ENCODE data around the gene SLC9A1. TPM values are rescaled to one million over a fixed set of nuclear protein-coding genes. Genes with fewer than 3 reads are reported as not detected.

The SLC9A1 gene
- total RNA-seq, 1 experiment from 2014 or later: 21.7 TPM

DNA sequence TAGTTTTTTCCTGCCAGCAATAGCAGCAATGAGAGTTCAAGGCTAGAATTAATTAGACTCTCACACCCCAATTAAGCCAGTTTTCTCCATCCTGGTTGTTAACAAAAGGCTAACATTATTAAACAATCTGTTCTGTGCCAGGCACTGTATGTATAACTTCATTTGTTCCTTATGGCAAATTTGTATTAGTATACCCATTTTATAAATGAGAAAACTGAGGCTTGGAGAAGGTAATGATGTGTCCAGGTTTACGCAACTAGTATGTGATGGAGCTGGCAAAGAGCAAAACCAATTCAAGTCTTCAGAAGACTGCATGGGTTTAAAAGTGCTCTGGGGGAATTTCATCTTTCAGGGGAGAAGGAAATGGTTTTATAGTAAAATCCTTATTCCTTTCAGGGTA is 38.3 kb upstream of the SLC9A1 start:
- Histone ChIP-seq H3K9me2 (ENCODE audit: insufficient read depth) (no peaks in the 10 kb centered on the region), H3K9ac (ENCODE audit: low read length) (no peak overlapping the region), H2AFZ (ENCODE audit: low read depth, low read length, poor library complexity, severe bottlenecking) (no peak overlapping the region), H4K20me1 (ENCODE audit: insufficient read depth) (no peaks in the 10 kb centered on the region), H3K4me1 (ENCODE audit: control insufficient read depth in 1 of 2, insufficient read depth in 2 of 2, low read length in 2 of 2) (peaks cover 18 to 33% of the 10 kb centered on the region in 2 experiments), H3K9me3 (ENCODE audit: control insufficient read depth in 1 of 2, insufficient read depth in 1 of 2, low read depth in 1 of 2, low read length in 2 of 2) (no peaks in the 10 kb centered on the region), H3K79me2 (ENCODE audit: insufficient read depth, low read length) (no peaks in the 10 kb centered on the region), H3K4me3 (replicated peaks in 1 of 2; ENCODE audit: low read depth in 1 of 2, low read length in 2 of 2) (peak overlapping the region in 1 of 2 experiments; percentile 11; a peak in 1 of 4 replicates), H3K36me3 (ENCODE audit: control insufficient read depth in 1 of 2, insufficient read depth in 2 of 2, low read length in 2 of 2) (no peaks in the 10 kb centered on the region), H3K4me2 (ENCODE audit: low read length) (peak overlapping the region; percentile 63), H3K27me3 (ENCODE audit: insufficient read depth, low read length) (no peaks in the 10 kb centered on the region), H3K27ac (ENCODE audit: low read depth, low read length) (no peak overlapping the region; the same call in 1 of the 2 replicates)
- no peak for DNase-seq (ENCODE audit: low read depth, low spot score)
- no peak for ATAC-seq
- TSS peak; percentile 93 for BruUV-seq (replicated peaks)
- no peak for TF ChIP-seq EZH2phosphoT487 (IDR thresholded peaks at IDR 0.05; ENCODE audit: borderline replicate concordance)
- TF ChIP-seq, protein P1, sequence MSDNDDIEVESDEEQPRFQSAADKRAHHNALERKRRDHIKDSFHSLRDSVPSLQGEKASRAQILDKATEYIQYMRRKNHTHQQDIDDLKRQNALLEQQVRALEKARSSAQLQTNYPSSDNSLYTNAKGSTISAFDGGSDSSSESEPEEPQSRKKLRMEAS (IDR thresholded peaks at IDR 0.05): no peak
- no peak for TF ChIP-seq ZFX (IDR thresholded peaks at IDR 0.05)
- no peak for TF ChIP-seq POLR2AphosphoS5 (IDR thresholded peaks at IDR 0.05; ENCODE audit: low read depth, low read length)
- TF ChIP-seq CBX3 (IDR thresholded peaks at IDR 0.05; ENCODE audit: low read depth): no peak
- no peak for TF ChIP-seq ZNF274 (IDR thresholded peaks at IDR 0.05; ENCODE audit: low read depth, low read length)
- no peak for TF ChIP-seq YY1 (IDR thresholded peaks at IDR 0.05; ENCODE audit: extremely low read depth, insufficient replicate concordance, low read depth, low read length)
- TF ChIP-seq FOSL1 (IDR thresholded peaks at IDR 0.05; ENCODE audit: low read depth): no peak
- TF ChIP-seq JUND (IDR thresholded peaks at IDR 0.05): no peak
- no peak for TF ChIP-seq SRF (IDR thresholded peaks at IDR 0.05; ENCODE audit: low read depth)
- TF ChIP-seq SIN3A (IDR thresholded peaks at IDR 0.05; ENCODE audit: low read depth): no peak
- TF ChIP-seq RAD21 (IDR thresholded peaks at IDR 0.05; ENCODE audit: low read depth): no peak
- no peak for TF ChIP-seq ELF1 (IDR thresholded peaks at IDR 0.05; ENCODE audit: borderline replicate concordance, low read depth)
- intact Hi-C loops (cut with micrococcal nuclease): no loop called here
- ChIA-PET POLR2A (no interaction called here), CTCF (no interaction called here), RAD21 (ENCODE audit: low non-redundant PET in 1 of 2, low total read pairs in 2 of 2, uncharacterized antibody in 2 of 2, unreplicated experiment in 2 of 2) (no interaction called here)

DNA sequence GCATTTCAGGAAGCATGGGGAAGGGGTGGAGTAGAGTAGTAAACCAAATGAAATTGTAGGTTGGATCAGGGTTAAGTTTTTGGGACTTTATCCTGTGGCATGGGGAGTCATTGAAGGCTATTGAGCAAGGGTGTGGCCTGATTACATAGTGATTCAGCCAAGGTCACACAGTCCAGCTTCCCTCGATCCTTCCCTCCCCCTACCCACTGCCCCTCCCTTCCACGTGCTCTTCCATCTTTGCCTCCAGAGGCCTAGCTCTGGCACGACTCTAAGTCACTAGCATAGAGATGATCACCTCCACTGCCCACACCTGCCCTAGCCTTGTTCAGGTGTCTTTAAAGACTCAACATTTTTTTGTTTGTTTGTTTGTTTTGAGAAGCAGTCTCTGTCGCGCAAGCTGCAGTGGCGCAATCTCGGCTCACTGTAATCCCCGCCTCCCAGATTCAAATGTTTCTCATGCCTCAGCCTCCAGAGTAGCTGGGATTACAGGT is 37.2 kb upstream of the SLC9A1 start:
- Histone ChIP-seq H3K9ac (ENCODE audit: low read length) (peak overlapping the region; percentile 29), H3K4me2 (ENCODE audit: low read length) (peak overlapping the region; percentile 63), H4K20me1 (ENCODE audit: insufficient read depth) (no peaks in the 10 kb centered on the region), H3K4me1 (ENCODE audit: control insufficient read depth in 1 of 2, insufficient read depth in 2 of 2, low read length in 2 of 2) (peaks cover 18 to 25% of the 10 kb centered on the region in 2 experiments), H3K9me3 (ENCODE audit: control insufficient read depth in 1 of 2, insufficient read depth in 1 of 2, low read depth in 1 of 2, low read length in 2 of 2) (no peaks in the 10 kb centered on the region), H2AFZ (ENCODE audit: low read depth, low read length, poor library complexity, severe bottlenecking) (peak overlapping the region; percentile 55), H3K79me2 (ENCODE audit: insufficient read depth, low read length) (no peaks in the 10 kb centered on the region), H3K9me2 (ENCODE audit: insufficient read depth) (no peaks in the 10 kb centered on the region), H3K27me3 (ENCODE audit: insufficient read depth, low read length) (no peaks in the 10 kb centered on the region), H3K36me3 (ENCODE audit: control insufficient read depth in 1 of 2, insufficient read depth in 2 of 2, low read length in 2 of 2) (no peaks in the 10 kb centered on the region), H3K4me3 (replicated peaks in 1 of 2; ENCODE audit: low read depth in 1 of 2, low read length in 2 of 2) (peak overlapping the region in 1 of 2 experiments; percentile 11; a peak in 1 of 4 replicates), H3K27ac (ENCODE audit: low read depth, low read length) (peak overlapping the region; percentile 35)
- DNase-seq (ENCODE audit: low read depth, low spot score) (peak; percentile 54), ATAC-seq (peak; percentile 81)
- intact Hi-C loops (cut with micrococcal nuclease): no loop called here
- CTCF ChIA-PET: no interaction called here
- RAD21 ChIA-PET (ENCODE audit: low non-redundant PET in 1 of 2, low total read pairs in 2 of 2, uncharacterized antibody in 2 of 2, unreplicated experiment in 2 of 2): no interaction called here
- BruUV-seq (replicated peaks): no TSS peak
- POLR2A ChIA-PET: no interaction called here
- TF ChIP-seq, protein P2, sequence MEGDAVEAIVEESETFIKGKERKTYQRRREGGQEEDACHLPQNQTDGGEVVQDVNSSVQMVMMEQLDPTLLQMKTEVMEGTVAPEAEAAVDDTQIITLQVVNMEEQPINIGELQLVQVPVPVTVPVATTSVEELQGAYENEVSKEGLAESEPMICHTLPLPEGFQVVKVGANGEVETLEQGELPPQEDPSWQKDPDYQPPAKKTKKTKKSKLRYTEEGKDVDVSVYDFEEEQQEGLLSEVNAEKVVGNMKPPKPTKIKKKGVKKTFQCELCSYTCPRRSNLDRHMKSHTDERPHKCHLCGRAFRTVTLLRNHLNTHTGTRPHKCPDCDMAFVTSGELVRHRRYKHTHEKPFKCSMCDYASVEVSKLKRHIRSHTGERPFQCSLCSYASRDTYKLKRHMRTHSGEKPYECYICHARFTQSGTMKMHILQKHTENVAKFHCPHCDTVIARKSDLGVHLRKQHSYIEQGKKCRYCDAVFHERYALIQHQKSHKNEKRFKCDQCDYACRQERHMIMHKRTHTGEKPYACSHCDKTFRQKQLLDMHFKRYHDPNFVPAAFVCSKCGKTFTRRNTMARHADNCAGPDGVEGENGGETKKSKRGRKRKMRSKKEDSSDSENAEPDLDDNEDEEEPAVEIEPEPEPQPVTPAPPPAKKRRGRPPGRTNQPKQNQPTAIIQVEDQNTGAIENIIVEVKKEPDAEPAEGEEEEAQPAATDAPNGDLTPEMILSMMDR (IDR thresholded peaks at IDR 0.05 in 2 of 3, conservative IDR thresholded peaks at IDR 0.05 in 1 of 3; ENCODE audit: borderline replicate concordance in 1 of 3, insufficient read depth in 1 of 3, low read depth in 2 of 3, low read length in 2 of 3): no peak
- peak; percentile 29 for TF ChIP-seq FOSL1 (IDR thresholded peaks at IDR 0.05; ENCODE audit: low read depth)
- TF ChIP-seq RAD21 (IDR thresholded peaks at IDR 0.05; ENCODE audit: low read depth): no peak
- TF ChIP-seq SP1 (IDR thresholded peaks at IDR 0.05; ENCODE audit: low read depth): peak; percentile 58; the same call in 1 of the 2 replicates
- TF ChIP-seq JUND (IDR thresholded peaks at IDR 0.05): no peak; the same call in 1 of the 2 replicates
- TF ChIP-seq, protein P1 (IDR thresholded peaks at IDR 0.05): peak; percentile 98
- no peak for TF ChIP-seq TCF7L2 (IDR thresholded peaks at IDR 0.05; ENCODE audit: borderline replicate concordance, extremely low read depth, insufficient read depth, insufficient read length)
- TF ChIP-seq EZH2 (IDR thresholded peaks at IDR 0.05): no peak
- TF ChIP-seq EGR1 (IDR thresholded peaks at IDR 0.05; ENCODE audit: low read depth): no peak
- no peak for TF ChIP-seq YY1 (IDR thresholded peaks at IDR 0.05; ENCODE audit: extremely low read depth, insufficient replicate concordance, low read depth, low read length)
- TF ChIP-seq EZH2phosphoT487 (IDR thresholded peaks at IDR 0.05; ENCODE audit: borderline replicate concordance): no peak
